ENCODE results near the gene MED9. TPM values are rescaled to one million over a fixed set of nuclear protein-coding genes. Genes with fewer than 3 reads are reported as not detected.

Gene MED9
- total and polyA plus RNA-seq, 2 of the 8 experiments (the other 6 are each of a cell fraction or from before 2014, with no cell fraction given), result 15.8 to 19.7 TPM

- H3K23me2 ChIP-seq (ENCODE audit: low read depth, low read length), result no peaks in the 10 kb centered on the region
- no peaks in the 10 kb centered on the region for H3K79me2 ChIP-seq (ENCODE audit: control insufficient read depth in 1 of 2, insufficient read depth in 2 of 2, low read length in 2 of 2)
- CTCF ChIA-PET (ENCODE audit: partially characterized antibody), result interaction anchor here (0.6 to 5.1 kb wide), 9 partner anchors 10 to 152 kb away, joined by 3 to 40 read pairs (median 6); partner anchors contain the start of gene RASD1
- H3K4me1 ChIP-seq (replicated peaks in 1 of 4; ENCODE audit: control insufficient read depth in 3 of 4, insufficient read depth in 4 of 4, low read length in 3 of 4), result peaks cover 0 to 2% (median 0%) of the 10 kb centered on the region in 4 experiments; a peak in 1 of 7 replicates
- no peaks in the 10 kb centered on the region for H3K79me1 ChIP-seq (ENCODE audit: low read depth, low read length)
- WGBS, 2 experiments (ENCODE audit: extremely low coverage in 1 of 2, insufficient coverage in 1 of 2, insufficient read length in 1 of 2, insufficient replicate concordance in 2 of 2, low coverage in 1 of 2, low lambda C conversion rate in 2 of 2, missing lambda C conversion rate in 1 of 2), result 93% methylated on average over 12 of the region's 17 CpGs; no CpG with 5 or more reads in 1 of the 2 experiments
- H3K36me3 ChIP-seq (ENCODE audit: control insufficient read depth in 2 of 4, insufficient read depth in 4 of 4, low read length in 3 of 4), result no peaks in the 10 kb centered on the region
- H2BK120ac ChIP-seq (replicated peaks; ENCODE audit: low read depth, low read length), result no peak overlapping the region
- H3K18ac ChIP-seq (ENCODE audit: extremely low read depth, low read length), result no peak overlapping the region
- no peaks in the 10 kb centered on the region; a peak in 1 of 7 replicates for H3K27me3 ChIP-seq (replicated peaks in 1 of 4; ENCODE audit: control insufficient read depth in 3 of 4, extremely low read depth in 1 of 4, insufficient read depth in 3 of 4, low read length in 3 of 4)
- H3K56ac ChIP-seq (replicated peaks; ENCODE audit: insufficient read length, low read depth, low read length), result no peak overlapping the region
- no peak overlapping the region for H2BK20ac ChIP-seq (ENCODE audit: low read length)
- H3K23ac ChIP-seq (ENCODE audit: insufficient read length), result no peak overlapping the region
- no peak overlapping the region for H2BK12ac ChIP-seq (ENCODE audit: low read depth, low read length)
- no peak overlapping the region for H3K4me3 ChIP-seq (ENCODE audit: extremely low read depth in 1 of 4, insufficient read depth in 2 of 4, low read depth in 3 of 4, low read length in 4 of 4)
- H3K14ac ChIP-seq (ENCODE audit: insufficient read length), result no peak overlapping the region
- H4K91ac ChIP-seq (replicated peaks; ENCODE audit: insufficient read length, low read length), result no peak overlapping the region
- no peak overlapping the region for H2AFZ ChIP-seq (ENCODE audit: low read length)
- peaks cover 0 to 2% of the 10 kb centered on the region in 2 experiments for H4K20me1 ChIP-seq (replicated peaks in 1 of 2; ENCODE audit: control insufficient read depth in 1 of 2, insufficient read depth in 2 of 2, low read length in 2 of 2)
- DNase-seq (ENCODE audit: low read depth in 1 of 2, low spot score in 2 of 2) (no peak), FAIRE-seq (no peak)
- no peaks in the 10 kb centered on the region for H3K9me3 ChIP-seq (ENCODE audit: insufficient read depth in 2 of 2, low read depth in 1 of 2, low read length in 1 of 2)
- no peak overlapping the region for H4K5ac ChIP-seq (ENCODE audit: insufficient read length, low read depth, low read length)
- no peak overlapping the region for H2AK5ac ChIP-seq (ENCODE audit: low read depth, low read length)
- no peak overlapping the region for H3K9ac ChIP-seq (replicated peaks in 1 of 4; ENCODE audit: extremely low read depth in 1 of 4, low read depth in 3 of 4, low read length in 3 of 4)
- H4K8ac ChIP-seq (ENCODE audit: extremely low read depth, insufficient read depth, low read length), result no peak overlapping the region
- H2BK15ac ChIP-seq (ENCODE audit: low read length), result no peak overlapping the region
- H3K4me2 ChIP-seq (ENCODE audit: insufficient read depth in 1 of 2, low read depth in 2 of 2, low read length in 2 of 2), result no peak overlapping the region
- POLR2A ChIA-PET (ENCODE audit: partially characterized antibody), result interaction anchor here (0.7 to 0.9 kb wide), 2 partner anchors 11 to 194 kb away, joined by 3 to 4 read pairs; partner anchors contain the start of gene RASD1
- no peak overlapping the region for H3K27ac ChIP-seq (ENCODE audit: low read depth, low read length)
- no peak overlapping the region for H3K4ac ChIP-seq (replicated peaks; ENCODE audit: insufficient read length, low read depth, low read length)
- H2BK5ac ChIP-seq (ENCODE audit: low read depth, low read length), result no peak overlapping the region
- TF ChIP-seq GTF2F1 (IDR thresholded peaks at IDR 0.05; ENCODE audit: borderline replicate concordance, low read depth, low read length), result no peak
- no peak for TF ChIP-seq POLR2AphosphoS5 (IDR thresholded peaks at IDR 0.05; ENCODE audit: low read depth, low read length)
- TF ChIP-seq EZH2 (IDR thresholded peaks at IDR 0.05; ENCODE audit: low read depth, low read length, severe bottlenecking), result no peak
- TF ChIP-seq TBP (IDR thresholded peaks at IDR 0.05; ENCODE audit: low read depth, low read length), result no peak
- no peak for TF ChIP-seq EP300 (IDR thresholded peaks at IDR 0.05; ENCODE audit: borderline replicate concordance in 1 of 2, low read depth in 2 of 2, low read length in 2 of 2)
- no peak for TF ChIP-seq TAF7 (optimal IDR thresholded peaks at IDR 0.05; ENCODE audit: borderline replicate concordance, low read depth, low read length)
- TF ChIP-seq MAFK (IDR thresholded peaks at IDR 0.05; ENCODE audit: low read depth, low read length), result no peak
- TF ChIP-seq SAP30 (IDR thresholded peaks at IDR 0.05; ENCODE audit: insufficient read depth, insufficient replicate concordance, low read length), result no peak
- no peak for TF ChIP-seq E2F6 (IDR thresholded peaks at IDR 0.05)
- TF ChIP-seq TAF1 (IDR thresholded peaks at IDR 0.05; ENCODE audit: low read depth, low read length), result no peak
- no peak for TF ChIP-seq BACH1 (IDR thresholded peaks at IDR 0.05; ENCODE audit: low read length)
- TF ChIP-seq CBX5 (IDR thresholded peaks at IDR 0.05; ENCODE audit: low read depth, low read length), result no peak
- TF ChIP-seq KDM1A (IDR thresholded peaks at IDR 0.05; ENCODE audit: borderline replicate concordance, low read length), result no peak
Observed at GRCh38 chr17:17506893-17507464, 30.2 kb downstream of the MED9 start.
